GM12878 (cell line): Measurements from ENCODE around the gene ART5. TPM values are rescaled to one million over a fixed set of nuclear protein-coding genes. Genes with fewer than 3 reads are reported as not detected.

Experiments used
- ATAC-seq: fragments of 200-7000 bp; cut with Tn5 transposase; 3 replicates; pipeline ENCODE4 v1.9.1; 2020; ENCODE audit warnings: mild to moderate bottlenecking, moderate library complexity
- BruUV-seq: library from RNA; stranded (reverse); fragments of 400-500 nt; replicated peaks from 2 replicates; lab custom pipeline; 2021; lab: Mats Ljungman, UMichigan
- CTCF ChIA-PET: fragments of 300-600 bp; sonication (Branson Sonifier 250); formaldehyde crosslinking; extraction: SDS; loops from one replicate; lab custom pipeline; 2021; ENCODE audit warnings: inconsistent platforms; lab: Yijun Ruan, JAX
- POLR2A ChIA-PET: fragments of 350-600 bp; formaldehyde crosslinking; extraction: SDS; loops from one replicate; lab custom pipeline; 2021; ENCODE audit warnings: inconsistent platforms; lab: Charles Lee
- RAD21 ChIA-PET: fragments of 300-600 bp; sonication (Branson Sonifier 250); formaldehyde crosslinking; loops from one replicate; lab custom pipeline; 2023; ENCODE audit warnings: antibody characterized with exemption; ENCODE audit not compliant: unreplicated experiment; lab: Charles Lee
- SMC1A ChIA-PET: fragments of 300-600 bp; sonication (Branson Sonifier 250); formaldehyde crosslinking; loops from one replicate; lab custom pipeline; 2023; ENCODE audit not compliant: unreplicated experiment, uncharacterized antibody; lab: Charles Lee
- DNase-seq: peaks from one replicate; pipeline ENCODE4 v3.0.0-alpha.2; 2011; ENCODE audit warnings: low read depth, low spot score
- FAIRE-seq: peaks from 3 replicates; lab custom pipeline; 2011; peaks lifted over from hg19 to GRCh38; lab: Jason Lieb, UNC
- H2AFZ ChIP-seq: 2 replicates; pipeline ENCODE4 v1.6.0; 2011; ENCODE audit warnings: low read depth, low read length, control low read depth; ENCODE audit not compliant: control insufficient read depth
- H3K27ac ChIP-seq: 2 replicates; pipeline ENCODE4 v1.5.1; 2011; ENCODE audit warnings: control low read depth; ENCODE audit not compliant: control insufficient read depth, insufficient read depth
- H3K27me3 ChIP-seq, 2 experiments: replicated peaks in 1 of 2; 2 replicates each; pipeline versions ENCODE4 v1.6.0 to v1.6.1; 2011; ENCODE audit warnings: low read length in 1 of 2; ENCODE audit not compliant: control insufficient read depth in 2 of 2, insufficient read depth in 2 of 2
- H3K36me3 ChIP-seq, 2 experiments: 2 replicates each; pipeline ENCODE4 v1.5.1; 2011; ENCODE audit warnings: low read length in 1 of 2; ENCODE audit not compliant: control insufficient read depth in 2 of 2, insufficient read depth in 2 of 2
- H3K4me1 ChIP-seq: 2 replicates; pipeline ENCODE4 v1.6.1; 2011; ENCODE audit warnings: mild to moderate bottlenecking, low read length, moderate library complexity, mixed read lengths; ENCODE audit not compliant: control insufficient read depth, insufficient read depth
- H3K4me2 ChIP-seq: 2 replicates; pipeline ENCODE4 v1.6.0; 2011; ENCODE audit warnings: control low read depth; ENCODE audit not compliant: control insufficient read depth, insufficient read depth
- H3K4me3 ChIP-seq: fragments of 200-600 bp; sonication (generic); 2 replicates; pipeline ENCODE4 v1.5.1; 2016
- H3K79me2 ChIP-seq: 2 replicates; pipeline ENCODE4 v1.6.0; 2011; ENCODE audit warnings: low read length; ENCODE audit not compliant: control insufficient read depth, insufficient read depth
- H3K9ac ChIP-seq: 2 replicates; pipeline ENCODE4 v1.8.0; 2011; ENCODE audit warnings: low read length, control low read depth, mixed read lengths; ENCODE audit not compliant: control insufficient read depth, insufficient read depth
- H3K9me3 ChIP-seq: replicated peaks from 3 replicates; pipeline ENCODE4 v1.5.1; 2011; ENCODE audit warnings: mild to moderate bottlenecking, low read length; ENCODE audit not compliant: control insufficient read depth, insufficient read depth
- H4K20me1 ChIP-seq: 2 replicates; pipeline ENCODE4 v1.6.0; 2011; ENCODE audit not compliant: control insufficient read depth, insufficient read depth
- CHD2 ChIP-seq: IDR thresholded peaks from 2 replicates; pipeline ENCODE4 v1.6.1; 2011; ENCODE audit warnings: low read depth, low read length, improper control_type of control experiment, borderline replicate concordance
- CUX1 ChIP-seq: IDR thresholded peaks from 2 replicates; pipeline ENCODE4 v1.6.1; 2012; ENCODE audit warnings: improper control_type of control experiment, low read depth, low read length; ENCODE audit not compliant: insufficient replicate concordance
- EGR1 ChIP-seq, 2 experiments: IDR thresholded peaks; 1 replicate in 1 of 2; 2 replicates in 1 of 2; pipeline ENCODE4 v1.6.1; 2011 to 2012; ENCODE audit warnings: low read depth in 2 of 2, low read length in 2 of 2, borderline replicate concordance in 1 of 2, mild to moderate bottlenecking in 1 of 2, moderate library complexity in 1 of 2
- GABPA ChIP-seq: IDR thresholded peaks from 2 replicates; pipeline ENCODE4 v1.6.1; 2014; ENCODE audit warnings: antibody characterized with exemption, low read depth, mild to moderate bottlenecking, inconsistent platforms
- JUNB ChIP-seq: IDR thresholded peaks from 2 replicates; pipeline ENCODE4 v1.6.1; 2016; ENCODE audit warnings: antibody characterized with exemption, mild to moderate bottlenecking
- NFYA ChIP-seq: IDR thresholded peaks from 2 replicates; pipeline ENCODE4 v1.6.1; 2011; ENCODE audit warnings: low read depth, mild to moderate bottlenecking, low read length, improper control_type of control experiment, borderline replicate concordance
- NR2C1 ChIP-seq: fragments of 450-650 bp; IDR thresholded peaks from 2 replicates; pipeline ENCODE4 v1.6.1; 2017; ENCODE audit warnings: antibody characterized with exemption, mild to moderate bottlenecking, moderate library complexity
- TBL1XR1 ChIP-seq: IDR thresholded peaks from 2 replicates; pipeline ENCODE4 v1.6.1; 2012; ENCODE audit warnings: low read depth, low read length, improper control_type of control experiment
- ZNF24 ChIP-seq: fragments of 450-650 bp; IDR thresholded peaks from 2 replicates; pipeline ENCODE4 v1.6.1; 2017; ENCODE audit warnings: antibody characterized with exemption, mild to moderate bottlenecking
- ZNF274 ChIP-seq: IDR thresholded peaks from one replicate; pipeline ENCODE4 v1.8.0; 2011; ENCODE audit not compliant: insufficient read length, insufficient read depth
- WGBS: methylation state at CpG from one replicate; pipeline ENCODE4 v1.1.6; 2016; ENCODE audit warnings: low lambda C conversion rate; ENCODE audit not compliant: insufficient replicate concordance, insufficient coverage; ENCODE audit errors: missing lambda C conversion rate; 5-methylcytosine and 5-hydroxymethylcytosine counted together
- in situ Hi-C: fragments of 300-500 bp; cut with MboI; formaldehyde crosslinking; loops from 9 replicates; pipeline ENCODE4 v1.14.3; 2018; ENCODE audit warnings: mixed read lengths
- intact Hi-C: fragments of 100-400 bp; cut with micrococcal nuclease; formaldehyde crosslinking; loops from one replicate; pipeline ENCODE4 v1.14.2; 2022; ENCODE audit not compliant: unreplicated experiment
- polyA plus RNA-seq, 11 experiments: library from polyadenylated mRNA; depleted of rRNA in 4 of 11; unstranded in 6 of 11; stranded (reverse) in 5 of 11; fragments of >200 nt; fragmentation: Nextera tagmentation in 4 of 11; fragmentation: Illumina TruSeq in 1 of 11; extraction: Ambion mirVana in 4 of 11; extraction: Trizol in 1 of 11; gene quantifications; 1 replicate in 1 of 11; 2 replicates in 10 of 11; pipeline versions ENCODE4 v1.2.1 to v1.2.3, GENCODE V29; 2011 to 2016; ENCODE audit warnings: inconsistent platforms in 2 of 11, missing spikeins in 2 of 11, low read depth in 1 of 11
- total RNA-seq, 4 experiments: library from RNA; depleted of rRNA in 3 of 4; stranded (reverse); fragments of >200 nt in 3 of 4; fragmentation: Illumina TruSeq in 1 of 4; extraction: Trizol in 1 of 4; gene quantifications; 2 replicates each; pipeline versions ENCODE4 v1.2.1 to v1.2.3, GENCODE V29; 2013 to 2021

The ART5 gene
- total and polyA plus RNA-seq, 10 of the 15 experiments (the other 5 are each of a cell fraction or from before 2014, with no cell fraction given), result 0.06 TPM; not detected in 9

- FAIRE-seq, result no peak
- Histone ChIP-seq H3K9ac (no peak overlapping the region), H3K4me2 (no peak overlapping the region), H2AFZ (no peak overlapping the region), H3K27me3 (no peaks in the 10 kb centered on the region), H3K27ac (no peak overlapping the region), H3K4me1 (peaks cover 10% of the 10 kb centered on the region), H3K9me3 (no peaks in the 10 kb centered on the region; the same call in 2 of the 3 replicates), H3K4me3 (no peak overlapping the region), H4K20me1 (no peaks in the 10 kb centered on the region), H3K79me2 (no peaks in the 10 kb centered on the region), H3K36me3 (no peaks in the 10 kb centered on the region)
- ChIA-PET CTCF (no interaction called here), POLR2A (no interaction called here), RAD21 (no interaction called here), SMC1A (no interaction called here)
- BruUV-seq, result no TSS peak
- in situ Hi-C loops (no loop called here), intact Hi-C loops (no loop called here)
- no peak for TF ChIP-seq GABPA
- no peak for TF ChIP-seq ZNF274
- WGBS, result 76% methylated on average over 25 of the region's 25 CpGs
- no peak for ATAC-seq
- no peak for DNase-seq
Observed at GRCh38 chr11:3616721-3617460, 24.9 kb downstream of the ART5 start.

- no peak for FAIRE-seq
- TF ChIP-seq EGR1 (IDR thresholded peaks at IDR 0.05; ENCODE audit: borderline replicate concordance in 1 of 2, low read depth in 2 of 2, low read length in 2 of 2) (no peak), NR2C1 (no peak), CUX1 (no peak), JUNB (no peak), TBL1XR1 (no peak), NFYA (no peak), ZNF24 (no peak), CHD2 (no peak)
- H4K20me1 ChIP-seq, result no peaks in the 10 kb centered on the region
- H2AFZ ChIP-seq, result no peak overlapping the region
- H3K4me3 ChIP-seq, result no peak overlapping the region
- no peak overlapping the region for H3K4me2 ChIP-seq
- BruUV-seq, result no TSS peak
- peaks cover 10% of the 10 kb centered on the region for H3K4me1 ChIP-seq
- SMC1A ChIA-PET, result no interaction called here
- no peaks in the 10 kb centered on the region for H3K79me2 ChIP-seq
- no peak overlapping the region for H3K9ac ChIP-seq
- CTCF ChIA-PET, result interaction anchor here (1.1 to 1.2 kb wide), 2 partner anchors 9 to 193 kb away, joined by 3 read pairs; no protein-coding TSS in a partner anchor
- 77% methylated on average over 6 of the region's 6 CpGs for WGBS
- H3K36me3 ChIP-seq, result no peaks in the 10 kb centered on the region
- no peak for ATAC-seq
- no peaks in the 10 kb centered on the region for H3K27me3 ChIP-seq
- intact Hi-C loops, result no loop called here
- POLR2A ChIA-PET, result no interaction called here
- H3K27ac ChIP-seq, result no peak overlapping the region
- no peak for DNase-seq
- RAD21 ChIA-PET, result no interaction called here
- no peaks in the 10 kb centered on the region; the same call in 2 of the 3 replicates for H3K9me3 ChIP-seq
- in situ Hi-C loops, result no loop called here
Observed at GRCh38 chr11:3615998-3616397, 25.8 kb downstream of the ART5 start.
